ENCODE measurements around the gene DPYD.

Gene DPYD

DNA sequence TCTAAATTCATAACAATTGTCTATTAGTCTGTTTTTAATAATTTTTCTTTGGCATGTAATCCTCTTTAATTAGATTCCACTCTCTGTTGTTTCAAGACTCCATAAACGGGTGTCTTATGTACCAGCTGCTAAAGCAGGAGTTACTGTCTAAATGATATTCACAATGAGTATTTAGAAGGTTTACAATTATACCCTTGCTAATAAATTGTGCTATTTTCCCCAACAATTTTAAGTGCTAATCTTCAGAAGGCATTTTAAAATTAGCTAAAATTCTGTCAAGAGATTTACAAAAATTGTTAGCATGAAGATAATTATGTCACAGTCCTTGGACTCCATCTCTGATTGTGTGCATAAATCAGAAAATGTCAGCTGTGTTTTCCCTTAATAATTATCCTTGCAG, 83.7 kb downstream of the DPYD start:
- DNase-seq: no peak

DNA sequence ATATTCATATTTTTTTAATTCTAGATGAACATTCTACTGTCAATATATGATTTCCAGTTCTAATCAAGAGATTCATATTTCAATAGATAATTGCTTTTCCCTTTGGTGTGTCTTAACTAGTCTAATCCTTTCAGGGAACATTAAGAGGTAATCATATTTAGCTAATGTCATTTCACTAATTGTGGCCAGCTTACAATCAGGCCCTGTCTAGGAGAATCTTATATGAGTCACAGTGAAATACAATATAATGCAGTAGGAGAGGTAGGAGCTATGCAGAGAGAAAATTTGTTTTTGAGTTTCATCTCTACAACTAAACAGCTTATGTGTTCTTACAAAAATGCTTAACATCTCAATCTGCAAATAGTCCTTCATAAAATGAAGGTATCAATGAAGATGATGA, 85.9 kb downstream of the DPYD start:
- no peak for DNase-seq

- DNase-seq: no peak
Observed at GRCh38 chr1:97833881-97834280, 87.0 kb downstream of the DPYD start.

DNA sequence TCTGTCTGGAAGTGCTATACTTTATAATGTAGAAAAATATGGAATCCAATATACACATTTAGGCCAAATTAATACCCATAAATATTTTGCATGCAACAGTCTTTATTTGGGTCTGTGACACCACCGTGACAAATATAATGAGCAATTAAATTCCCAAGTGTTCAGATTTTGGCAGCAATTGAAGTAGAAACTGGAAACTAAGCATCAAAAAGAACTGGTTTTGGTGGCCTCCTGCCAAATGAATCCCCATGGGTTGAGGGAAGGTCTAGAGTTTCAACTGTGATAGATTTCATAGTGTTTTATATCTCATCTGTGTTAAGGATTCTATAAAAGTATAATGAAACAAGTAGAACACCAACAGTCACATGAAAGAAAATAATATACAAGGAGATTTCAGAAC, 88.4 kb downstream of the DPYD start:
- no peak for DNase-seq

DNA sequence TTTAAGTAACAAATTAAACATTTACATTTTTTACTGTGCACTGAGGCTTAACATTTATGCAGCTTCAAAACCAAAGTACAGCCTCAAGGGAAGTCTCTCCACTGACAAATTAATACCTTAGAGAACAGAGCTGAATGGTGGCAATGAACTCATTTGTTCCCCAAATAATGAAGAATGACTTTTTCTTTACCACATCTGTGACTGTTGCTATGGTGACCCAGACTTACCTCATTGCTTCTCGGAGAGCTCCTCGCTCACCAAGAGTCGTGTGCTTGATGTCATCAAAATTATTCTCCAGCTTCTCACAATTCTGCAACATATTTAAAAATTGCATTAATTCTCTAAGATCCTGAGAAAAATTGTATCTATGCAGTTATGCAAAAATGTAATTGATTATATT, 92.9 kb downstream of the DPYD start:
- DNase-seq: no peak

DNA sequence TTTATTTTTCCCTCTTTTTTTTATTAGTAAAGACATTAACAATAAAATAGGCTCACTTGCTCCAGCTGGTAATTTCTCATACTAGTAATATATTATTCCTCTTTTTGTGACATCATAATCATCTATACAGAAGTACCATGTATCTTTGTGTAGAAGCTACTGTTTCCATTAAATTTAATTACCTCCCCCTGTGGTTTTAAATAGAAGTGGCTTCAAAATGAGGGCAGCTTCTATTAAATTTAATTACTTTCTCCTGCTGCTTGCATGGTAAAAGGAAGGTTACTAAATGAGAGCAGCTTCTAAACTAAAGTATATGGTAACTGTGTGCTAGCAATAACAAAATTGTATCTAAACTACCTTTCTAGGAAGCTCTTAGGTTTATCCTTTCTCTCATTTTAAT, 94.0 kb downstream of the DPYD start:
- no peak for DNase-seq

- no peak for DNase-seq
Observed at GRCh38 chr1:97824624-97825023, 96.2 kb downstream of the DPYD start.

- DNase-seq: no peak
Observed at GRCh38 chr1:97824200-97824599, 96.6 kb downstream of the DPYD start.

- no peak for DNase-seq
Observed at GRCh38 chr1:97820470-97821188, 100.2 kb downstream of the DPYD start.

GRCh38 chr1:97816927-97817326, 103.9 kb downstream of the DPYD start:
- DNase-seq: no peak

DNA sequence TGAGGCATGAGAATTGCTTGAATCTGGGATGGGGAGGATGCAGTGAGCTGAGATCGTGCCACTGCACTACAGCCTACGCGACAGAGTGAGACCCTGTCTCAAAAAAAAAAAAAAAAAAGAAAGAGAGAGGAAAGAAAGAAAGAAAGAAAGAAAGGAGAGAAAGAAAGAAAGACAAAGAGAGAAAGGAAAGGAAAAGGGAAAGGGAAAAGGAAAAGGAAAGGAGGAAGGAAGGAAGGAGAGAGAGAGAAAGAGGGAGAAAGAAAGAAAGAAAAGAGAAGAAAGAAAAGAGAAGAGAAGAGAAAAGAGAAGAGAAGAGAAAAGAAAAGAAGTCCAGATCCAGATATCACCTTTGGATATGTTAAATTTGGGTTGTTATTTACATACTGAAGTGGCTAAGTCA, 106.0 kb downstream of the DPYD start:
- no peak for DNase-seq

- no peak for DNase-seq
Observed at GRCh38 chr1:97814121-97814520, 106.7 kb downstream of the DPYD start.

- no peak for DNase-seq
Observed at GRCh38 chr1:97812076-97812475, 108.8 kb downstream of the DPYD start.

DNA sequence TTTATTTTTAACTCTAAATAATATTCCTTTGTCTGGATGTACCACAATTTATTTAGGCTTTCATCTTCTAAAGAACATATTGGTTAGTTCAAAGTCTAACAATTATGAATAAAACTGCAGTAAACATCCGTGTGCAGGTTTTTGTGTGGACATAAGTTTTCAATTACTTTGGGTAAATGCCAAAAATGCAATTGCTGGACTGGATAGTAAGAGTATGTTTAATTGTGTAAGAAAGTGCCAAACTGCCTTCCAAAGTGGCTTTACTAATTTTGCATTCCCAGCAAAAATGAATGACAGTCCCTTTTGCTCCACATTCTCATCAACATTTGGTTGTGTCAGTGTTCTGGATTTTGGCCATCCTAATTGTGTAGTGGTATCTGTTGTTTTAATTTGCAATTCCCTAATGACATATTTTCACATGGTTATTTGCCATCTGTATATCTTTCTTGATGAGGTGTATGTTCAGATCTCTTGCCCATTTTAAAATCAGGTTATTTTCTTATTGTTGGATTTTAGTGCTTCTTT, 113.8 kb downstream of the DPYD start:
- DNase-seq: no peak

DNA sequence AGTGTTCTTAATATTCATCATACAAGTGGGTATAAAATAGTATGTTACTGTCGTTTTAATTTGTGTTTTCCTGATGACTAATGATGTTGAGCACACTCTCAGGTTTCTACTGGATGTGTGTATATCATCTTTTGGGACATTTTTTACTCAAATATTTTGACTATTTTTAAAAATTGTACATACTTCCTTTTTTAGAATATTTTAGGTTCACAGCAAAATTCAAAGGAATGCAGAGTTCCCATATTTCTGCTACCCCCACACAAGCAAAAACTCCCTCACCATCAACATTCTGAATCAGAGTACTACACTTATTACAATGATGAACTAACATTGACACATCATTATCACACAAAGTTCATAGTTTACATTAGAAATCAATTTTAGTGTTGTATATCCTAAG, 114.5 kb downstream of the DPYD start:
- DNase-seq: no peak

- no peak for DNase-seq
Observed at GRCh38 chr1:97805093-97805492, 115.7 kb downstream of the DPYD start.

DNA sequence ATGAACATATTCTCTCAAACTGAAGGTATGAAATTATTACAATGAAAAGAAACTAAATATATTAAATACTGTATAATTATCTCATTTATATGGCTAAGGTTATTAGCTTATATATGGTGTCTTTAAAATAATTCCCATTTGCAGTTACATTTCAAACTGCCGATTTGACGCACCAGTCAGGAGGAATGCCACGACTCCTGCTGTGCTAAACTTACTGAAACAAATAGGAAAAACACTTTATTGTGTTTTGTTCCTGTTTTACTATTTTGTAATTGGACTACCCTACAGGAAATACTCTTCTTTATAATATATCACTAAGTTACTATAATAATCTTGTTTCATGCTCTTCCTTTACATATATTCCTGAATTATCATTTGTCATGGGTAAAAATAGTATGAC, 117.8 kb downstream of the DPYD start:
- no peak for DNase-seq

DNA sequence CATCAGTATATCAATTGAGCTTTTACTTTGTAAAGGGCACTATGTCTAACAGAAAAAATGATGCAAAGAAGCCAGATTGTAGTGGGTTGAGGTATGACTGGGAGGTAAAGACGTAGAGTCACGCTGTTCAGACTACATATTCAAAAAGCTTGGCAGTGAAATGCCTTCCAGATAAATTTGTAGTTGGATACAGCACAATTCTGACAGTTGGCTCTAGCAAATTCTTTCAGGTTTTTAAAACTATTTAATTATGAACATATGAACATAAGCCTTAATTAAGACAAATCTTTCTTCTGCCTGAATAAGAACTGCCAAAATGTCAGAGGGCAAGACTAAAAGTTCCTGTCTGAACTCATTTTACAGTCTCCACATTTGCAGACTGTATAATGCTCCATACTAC, 118.8 kb downstream of the DPYD start:
- no peak for DNase-seq

DNA sequence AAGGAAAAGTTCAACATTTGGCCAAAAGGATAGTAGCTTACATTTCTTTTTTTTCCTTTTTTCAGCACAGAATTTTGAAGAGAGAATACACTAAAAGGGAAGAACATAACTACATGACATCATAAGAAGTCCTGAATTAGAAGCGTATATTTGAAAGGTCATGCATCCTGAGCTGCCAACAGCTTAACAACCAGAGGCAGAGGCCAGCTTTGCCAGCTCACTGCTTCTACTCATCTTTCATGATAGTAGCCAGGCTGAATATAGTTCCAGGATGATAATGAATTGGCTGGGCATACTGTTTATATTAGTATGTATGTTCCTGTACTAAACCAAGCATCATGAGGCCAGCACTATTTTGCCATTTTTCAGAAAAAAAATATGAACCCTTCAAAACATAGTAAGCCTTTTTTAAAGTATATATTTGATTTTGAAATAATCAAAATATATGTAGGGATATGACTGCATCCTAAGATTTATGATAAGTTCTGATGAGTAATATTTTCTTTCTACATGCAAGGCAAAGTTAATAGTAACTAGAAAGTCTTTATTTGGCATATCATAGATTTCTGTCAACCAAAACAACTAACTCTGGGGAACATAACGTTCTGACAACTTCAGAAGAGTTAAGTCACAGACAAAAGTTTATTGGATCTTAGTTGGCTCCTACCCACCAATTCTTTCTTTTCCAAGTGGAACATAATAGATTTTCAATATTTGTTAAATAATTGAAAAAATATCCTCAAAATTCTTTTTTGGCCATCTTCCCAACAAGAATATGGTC, 123.2 kb downstream of the DPYD start:
- DNase-seq: no peak

- DNase-seq: no peak
Observed at GRCh38 chr1:97796711-97797110, 124.1 kb downstream of the DPYD start.

DNA sequence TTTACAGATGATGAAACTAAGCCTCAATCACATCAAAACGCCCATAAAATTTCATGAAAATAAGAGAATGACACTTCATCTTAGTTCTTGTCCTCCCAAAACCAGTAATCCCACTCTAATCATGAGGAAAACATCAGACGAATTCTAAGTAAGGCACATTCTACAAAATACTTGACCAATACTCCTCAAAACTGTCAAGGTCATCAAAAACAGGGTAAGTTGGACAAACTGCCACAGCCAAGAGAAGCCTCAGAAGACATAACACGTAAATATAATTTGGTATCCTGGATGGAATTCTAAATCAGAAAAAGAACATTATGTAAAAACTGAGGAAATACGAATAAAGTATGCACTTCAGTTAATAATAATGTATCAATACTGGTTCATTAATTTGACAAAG, 128.2 kb downstream of the DPYD start:
- DNase-seq: no peak

GRCh38 chr1:97791251-97791650, 129.6 kb downstream of the DPYD start:
- no peak for DNase-seq

- DNase-seq: no peak
Observed at GRCh38 chr1:97787231-97787630, 133.6 kb downstream of the DPYD start.

DNA sequence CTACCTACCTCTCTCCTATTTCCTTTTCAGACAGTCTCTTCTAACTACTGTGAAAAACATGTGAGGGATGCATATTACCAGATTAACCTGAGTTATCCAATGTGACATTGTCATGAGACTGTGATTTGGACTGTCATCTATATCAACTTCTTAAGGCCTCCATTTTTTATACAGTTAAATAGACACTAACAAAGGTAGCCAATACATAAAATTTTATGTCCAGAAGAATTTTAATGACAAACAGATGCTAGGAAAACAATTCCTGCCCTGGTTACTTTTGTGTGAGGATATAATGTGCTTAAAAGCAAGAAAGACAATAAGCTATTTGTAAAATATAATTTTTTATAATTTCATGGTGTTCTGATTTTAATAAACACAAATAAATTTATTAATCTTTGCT, 136.2 kb downstream of the DPYD start:
- DNase-seq: no peak

- no peak for DNase-seq
Observed at GRCh38 chr1:97783751-97784150, 137.1 kb downstream of the DPYD start.
